Suprapubic skin (tissue), 4 donors: ENCODE results near the gene MYOZ3. TPM values are rescaled to one million over a fixed set of nuclear protein-coding genes. Genes with fewer than 3 reads are reported as not detected.
A peak's percentile ranks its signal among the peaks of the same experiment; 100 is the strongest.

ENCODE experiments used
- DNase-seq, 2 donors: peaks; one replicate each; pipeline ENCODE4 v3.0.0-alpha.2; 2019; ENCODE audit warnings: low spot score in 2 of 2
- H3K27ac ChIP-seq: fragments of 200-600 bp; sonication (generic); one replicate; pipeline ENCODE4 v1.5.1; 2019
- H3K27me3 ChIP-seq: fragments of 200-600 bp; sonication (generic); one replicate; pipeline ENCODE4 v1.5.1; 2019
- H3K36me3 ChIP-seq: fragments of 200-600 bp; sonication (generic); one replicate; pipeline ENCODE4 v1.5.1; 2019
- H3K4me1 ChIP-seq: fragments of 200-600 bp; sonication (generic); one replicate; pipeline ENCODE4 v1.5.1; 2019
- H3K4me3 ChIP-seq: fragments of 200-600 bp; sonication (generic); one replicate; pipeline ENCODE4 v1.5.1; 2019; ENCODE audit warnings: mild to moderate bottlenecking
- H3K9me3 ChIP-seq: fragments of 200-600 bp; sonication (generic); one replicate; pipeline ENCODE4 v1.5.1; 2019
- EP300 ChIP-seq: sonication (generic); formaldehyde crosslinking; IDR thresholded peaks from one replicate; pipeline ENCODE4 v1.6.1; 2017; ENCODE audit warnings: antibody characterized with exemption
- POLR2A ChIP-seq, 2 donors: fragments of 450-650 bp; IDR thresholded peaks; one replicate each; pipeline ENCODE4 v1.6.1; 2017; ENCODE audit warnings: antibody characterized with exemption in 2 of 2, mild to moderate bottlenecking in 2 of 2, moderate library complexity in 2 of 2
- POLR2AphosphoS5 ChIP-seq, 3 donors: sonication (generic); formaldehyde crosslinking; IDR thresholded peaks; one replicate each; pipeline ENCODE4 v1.6.1; 2017; ENCODE audit warnings: antibody characterized with exemption in 3 of 3
- WGBS: methylation state at CpG from one replicate; pipeline ENCODE4 v1.1.5; 2018; 5-methylcytosine and 5-hydroxymethylcytosine counted together
- total RNA-seq, 4 donors: library from RNA; depleted of rRNA; stranded (reverse); fragments of >200 nt; gene quantifications; one replicate each; pipeline ENCODE4 v1.1.0, GENCODE V29; 2016
- TF ChIP-seq, protein P1 (sequence below), 2 donors: fragments of 200-600 bp in 1 of 2; fragments of 450-650 bp in 1 of 2; sonication (generic) in 1 of 2; IDR thresholded peaks; one replicate each; pipeline ENCODE4 v1.5.1; 2016 to 2019; ENCODE audit warnings: antibody characterized with exemption in 2 of 2, mild to moderate bottlenecking in 1 of 2, moderate library complexity in 1 of 2

MYOZ3 gene
- total RNA-seq, 4 donors from 2014 or later, result 0.30 TPM; not detected in 3

- no peak overlapping the region for H3K4me3 ChIP-seq
- TF ChIP-seq, protein P1, sequence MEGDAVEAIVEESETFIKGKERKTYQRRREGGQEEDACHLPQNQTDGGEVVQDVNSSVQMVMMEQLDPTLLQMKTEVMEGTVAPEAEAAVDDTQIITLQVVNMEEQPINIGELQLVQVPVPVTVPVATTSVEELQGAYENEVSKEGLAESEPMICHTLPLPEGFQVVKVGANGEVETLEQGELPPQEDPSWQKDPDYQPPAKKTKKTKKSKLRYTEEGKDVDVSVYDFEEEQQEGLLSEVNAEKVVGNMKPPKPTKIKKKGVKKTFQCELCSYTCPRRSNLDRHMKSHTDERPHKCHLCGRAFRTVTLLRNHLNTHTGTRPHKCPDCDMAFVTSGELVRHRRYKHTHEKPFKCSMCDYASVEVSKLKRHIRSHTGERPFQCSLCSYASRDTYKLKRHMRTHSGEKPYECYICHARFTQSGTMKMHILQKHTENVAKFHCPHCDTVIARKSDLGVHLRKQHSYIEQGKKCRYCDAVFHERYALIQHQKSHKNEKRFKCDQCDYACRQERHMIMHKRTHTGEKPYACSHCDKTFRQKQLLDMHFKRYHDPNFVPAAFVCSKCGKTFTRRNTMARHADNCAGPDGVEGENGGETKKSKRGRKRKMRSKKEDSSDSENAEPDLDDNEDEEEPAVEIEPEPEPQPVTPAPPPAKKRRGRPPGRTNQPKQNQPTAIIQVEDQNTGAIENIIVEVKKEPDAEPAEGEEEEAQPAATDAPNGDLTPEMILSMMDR (IDR thresholded peaks at IDR 0.05), result no peak
- no peak for TF ChIP-seq POLR2A (IDR thresholded peaks at IDR 0.05)
- no peak for TF ChIP-seq EP300
- TF ChIP-seq POLR2AphosphoS5 (IDR thresholded peaks at IDR 0.05), result no peak
- H3K36me3 ChIP-seq, result peaks cover under 1% of the 10 kb centered on the region
- H3K27me3 ChIP-seq, result no peaks in the 10 kb centered on the region
- 98% methylated on average over 3 of the region's 3 CpGs for WGBS
- no peaks in the 10 kb centered on the region for H3K9me3 ChIP-seq
- DNase-seq, result no peak
- peaks cover 18% of the 10 kb centered on the region for H3K4me1 ChIP-seq
- no peak overlapping the region for H3K27ac ChIP-seq
Observed at GRCh38 chr5:150655221-150655620, 5.8 kb upstream of the MYOZ3 start.

- TF ChIP-seq, protein P1 (IDR thresholded peaks at IDR 0.05), result peak; percentile 25 to 77
- no peak for TF ChIP-seq POLR2A (IDR thresholded peaks at IDR 0.05)
- H3K9me3 ChIP-seq, result no peaks in the 10 kb centered on the region
- DNase-seq, result peak in 1 of 2 donors; percentile 76
- peak overlapping the region; percentile 15 for H3K27ac ChIP-seq
- peak overlapping the region; percentile 59 for H3K4me3 ChIP-seq
- H3K36me3 ChIP-seq, result no peaks in the 10 kb centered on the region
- WGBS, result 8% methylated on average over 37 of the region's 99 CpGs
- peaks cover 18% of the 10 kb centered on the region for H3K4me1 ChIP-seq
- H3K27me3 ChIP-seq, result no peaks in the 10 kb centered on the region
Observed at GRCh38 chr5:150656191-150657132, 4.6 kb upstream of the MYOZ3 start.

DNA sequence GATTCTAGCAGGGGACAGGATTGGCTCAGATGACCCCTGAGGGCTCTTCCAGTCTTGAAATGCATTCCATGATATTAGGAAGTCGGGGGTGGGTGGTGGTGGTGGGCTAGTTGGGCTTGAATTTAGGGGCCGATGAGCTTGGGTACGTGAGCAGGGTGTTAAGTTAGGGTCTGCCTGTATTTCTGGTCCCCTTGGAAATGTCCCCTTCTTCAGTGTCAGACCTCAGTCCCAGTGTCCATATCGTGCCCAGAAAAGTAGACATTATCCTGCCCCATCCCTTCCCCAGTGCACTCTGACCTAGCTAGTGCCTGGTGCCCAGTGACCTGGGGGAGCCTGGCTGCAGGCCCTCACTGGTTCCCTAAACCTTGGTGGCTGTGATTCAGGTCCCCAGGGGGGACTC, 2.9 kb upstream of the MYOZ3 start:
- Histone ChIP-seq H3K4me3 (no peak overlapping the region), H3K27ac (no peak overlapping the region)
- WGBS, result 93% methylated on average over 4 of the region's 4 CpGs

DNA sequence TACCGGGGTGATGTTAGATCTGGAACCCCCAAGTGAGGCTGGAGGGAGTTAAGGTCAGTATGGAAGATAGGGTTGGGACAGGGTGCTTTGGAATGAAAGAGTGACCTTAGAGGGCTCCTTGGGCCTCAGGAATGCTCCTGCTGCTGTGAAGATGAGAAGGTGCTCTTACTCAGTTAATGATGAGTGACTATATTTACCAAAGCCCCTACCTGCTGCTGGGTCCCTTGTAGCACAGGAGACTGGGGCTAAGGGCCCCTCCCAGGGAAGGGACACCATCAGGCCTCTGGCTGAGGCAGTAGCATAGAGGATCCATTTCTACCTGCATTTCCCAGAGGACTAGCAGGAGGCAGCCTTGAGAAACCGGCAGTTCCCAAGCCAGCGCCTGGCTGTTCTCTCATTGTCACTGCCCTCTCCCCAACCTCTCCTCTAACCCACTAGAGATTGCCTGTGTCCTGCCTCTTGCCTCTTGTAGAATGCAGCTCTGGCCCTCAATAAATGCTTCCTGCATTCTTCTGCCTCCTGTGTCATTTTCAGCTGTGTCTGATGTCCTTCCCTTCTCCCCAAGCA, 2.3 kb upstream of the MYOZ3 start:
- WGBS, result 87% methylated on average over 3 of the region's 3 CpGs
- Histone ChIP-seq H3K27ac (no peak overlapping the region), H3K4me3 (no peak overlapping the region), H3K4me1 (peaks cover 18% of the 10 kb centered on the region), H3K9me3 (no peaks in the 10 kb centered on the region), H3K27me3 (no peaks in the 10 kb centered on the region), H3K36me3 (no peaks in the 10 kb centered on the region)
- no peak for DNase-seq
- TF ChIP-seq POLR2A (IDR thresholded peaks at IDR 0.05), result no peak
- TF ChIP-seq, protein P1 (IDR thresholded peaks at IDR 0.05), result no peak

More for the DNA sequence above, 2.9 kb upstream of the MYOZ3 start:
- no peaks in the 10 kb centered on the region for H3K9me3 ChIP-seq
- peak in 1 of 2 donors; percentile 46 for DNase-seq
- no peaks in the 10 kb centered on the region for H3K36me3 ChIP-seq
- H3K4me1 ChIP-seq, result peaks cover 18% of the 10 kb centered on the region
- TF ChIP-seq EP300 (no peak), POLR2A (IDR thresholded peaks at IDR 0.05) (no peak), POLR2AphosphoS5 (IDR thresholded peaks at IDR 0.05) (no peak)
- TF ChIP-seq, protein P1 (IDR thresholded peaks at IDR 0.05), result no peak
- H3K27me3 ChIP-seq, result no peaks in the 10 kb centered on the region

- DNase-seq, result peak in 1 of 2 donors; percentile 55
- Histone ChIP-seq H3K4me1 (peaks cover 18% of the 10 kb centered on the region), H3K9me3 (no peaks in the 10 kb centered on the region), H3K36me3 (no peaks in the 10 kb centered on the region), H3K27me3 (no peaks in the 10 kb centered on the region), H3K27ac (no peak overlapping the region), H3K4me3 (no peak overlapping the region)
- 75% methylated on average over 7 of the region's 11 CpGs for WGBS
- TF ChIP-seq EP300 (no peak), POLR2AphosphoS5 (IDR thresholded peaks at IDR 0.05) (no peak), POLR2A (IDR thresholded peaks at IDR 0.05) (no peak)
- TF ChIP-seq, protein P1 (IDR thresholded peaks at IDR 0.05), result no peak
Observed at GRCh38 chr5:150659360-150660107, 1.5 kb upstream of the MYOZ3 start.
